Measurements from ENCODE around the gene NOP9. TPM values are rescaled to one million over a fixed set of nuclear protein-coding genes. Genes with fewer than 3 reads are reported as not detected.

Gene NOP9
- total RNA-seq, 4 donors from 2014 or later = 18.8 to 20.9 (median 19.3) TPM

- H3K36me3 ChIP-seq = peaks cover 0 to 27% (median 10%) of the 10 kb centered on the region in 4 donors
- TF ChIP-seq EP300 (IDR thresholded peaks at IDR 0.05; ENCODE audit: low read depth) (no peak), POLR2AphosphoS5 (IDR thresholded peaks at IDR 0.05) (no peak), CTCF (IDR thresholded peaks at IDR 0.05) (peak; percentile 10 to 57 (median 41)), POLR2A (IDR thresholded peaks at IDR 0.05) (no peak)
- no peak overlapping the region for H3K4me3 ChIP-seq
- in situ Hi-C loops (cut with MboI; ENCODE audit: low pct_ligation_motif_present in 1 of 4, low pct_unique_long_range_greater_than_20kb in 1 of 4, low sequenced_read_pairs in 3 of 4) = loop anchor here in 1 of 4 donors (5.0 kb wide), 1 partner anchor 55 kb away; the partner anchor contains the start of gene TINF2
- no peaks in the 10 kb centered on the region for H3K27me3 ChIP-seq
- H3K4me1 ChIP-seq = peaks cover 18 to 43% (median 24%) of the 10 kb centered on the region in 4 donors
- H3K9me3 ChIP-seq = no peaks in the 10 kb centered on the region
- intact Hi-C loops (cut with DNase I; ENCODE audit: low total_unique reads) = loop anchor here (5.0 kb wide), 1 partner anchor 160 kb away; the partner anchor contains the start of gene PSME1
- peak overlapping the region in 2 of 4 donors; percentile 15 to 21 for H3K27ac ChIP-seq
- no peak for DNase-seq
- 38 to 40% methylated on average over 5 of the region's 5 CpGs for WGBS, 2 donors (ENCODE audit: low coverage in 1 of 2)
Observed at GRCh38 chr14:24297190-24297964, 2.3 kb upstream of the NOP9 start.

GRCh38 chr14:24298892-24299254 is 777 bp upstream of the NOP9 start:
- Histone ChIP-seq H3K4me1 (peaks cover 18 to 43% (median 24%) of the 10 kb centered on the region in 4 donors), H3K36me3 (peaks cover 0 to 34% (median 15%) of the 10 kb centered on the region in 4 donors), H3K4me3 (peak overlapping the region; percentile 72 to 91 (median 79)), H3K27ac (peak overlapping the region; percentile 89 to 94 (median 92)), H3K9me3 (no peaks in the 10 kb centered on the region), H3K27me3 (no peaks in the 10 kb centered on the region)
- in situ Hi-C loops (cut with MboI; ENCODE audit: low pct_ligation_motif_present in 1 of 4, low pct_unique_long_range_greater_than_20kb in 1 of 4, low sequenced_read_pairs in 3 of 4) = loop anchor here in 1 of 4 donors (5.0 kb wide), 1 partner anchor 57 kb away; the partner anchor contains the start of gene TINF2
- no peak for DNase-seq
- intact Hi-C loops (cut with DNase I; ENCODE audit: low total_unique reads) = loop anchor here (5.0 kb wide), 1 partner anchor 162 kb away; the partner anchor contains the start of gene PSME1
- WGBS, 2 donors (ENCODE audit: low coverage in 1 of 2) = 35 to 67% methylated on average over 5 to 7 of the region's 7 CpGs
- TF ChIP-seq EP300 (IDR thresholded peaks at IDR 0.05; ENCODE audit: low read depth) = no peak
- no peak for TF ChIP-seq POLR2AphosphoS5 (IDR thresholded peaks at IDR 0.05)
- TF ChIP-seq CTCF (IDR thresholded peaks at IDR 0.05) = no peak
- no peak for TF ChIP-seq POLR2A (IDR thresholded peaks at IDR 0.05)

- WGBS, 2 donors (ENCODE audit: low coverage in 1 of 2) = 26 to 33% methylated on average over 3 to 16 of the region's 16 CpGs
- H3K36me3 ChIP-seq = peaks cover 0 to 46% (median 23%) of the 10 kb centered on the region in 4 donors
- TF ChIP-seq EP300 (IDR thresholded peaks at IDR 0.05; ENCODE audit: low read depth) = no peak
- H3K4me3 ChIP-seq = peak overlapping the region; percentile 72 to 96 (median 84)
- no peaks in the 10 kb centered on the region for H3K27me3 ChIP-seq
- intact Hi-C loops (cut with DNase I; ENCODE audit: low total_unique reads) = no loop called here
- H3K4me1 ChIP-seq = peaks cover 18 to 43% (median 24%) of the 10 kb centered on the region in 4 donors
- in situ Hi-C loops (cut with MboI; ENCODE audit: low pct_ligation_motif_present in 1 of 4, low pct_unique_long_range_greater_than_20kb in 1 of 4, low sequenced_read_pairs in 3 of 4) = no loop called here
- H3K9me3 ChIP-seq = no peaks in the 10 kb centered on the region
- H3K27ac ChIP-seq = peak overlapping the region; percentile 89 to 94 (median 92)
- DNase-seq = no peak
Observed at GRCh38 chr14:24300326-24300980, 803 bp downstream of the NOP9 start.

GRCh38 chr14:24304019-24304387 is 4.4 kb downstream of the NOP9 start:
- WGBS, 2 donors (ENCODE audit: low coverage in 1 of 2) = 95 to 98% methylated on average over 6 to 11 of the region's 11 CpGs
- no peaks in the 10 kb centered on the region for H3K9me3 ChIP-seq
- DNase-seq = no peak
- TF ChIP-seq POLR2AphosphoS5 (IDR thresholded peaks at IDR 0.05) (no peak), EP300 (IDR thresholded peaks at IDR 0.05; ENCODE audit: low read depth) (no peak), POLR2A (IDR thresholded peaks at IDR 0.05) (no peak), CTCF (IDR thresholded peaks at IDR 0.05) (no peak)
- H3K27ac ChIP-seq = no peak overlapping the region
- H3K4me3 ChIP-seq = no peak overlapping the region
- H3K27me3 ChIP-seq = no peaks in the 10 kb centered on the region
- in situ Hi-C loops (cut with MboI; ENCODE audit: low pct_ligation_motif_present in 1 of 4, low pct_unique_long_range_greater_than_20kb in 1 of 4, low sequenced_read_pairs in 3 of 4) = no loop called here
- intact Hi-C loops (cut with DNase I; ENCODE audit: low total_unique reads) = no loop called here
- peaks cover 12 to 38% (median 32%) of the 10 kb centered on the region in 4 donors for H3K4me1 ChIP-seq
- H3K36me3 ChIP-seq = peaks cover 0 to 47% (median 22%) of the 10 kb centered on the region in 4 donors

Data from transverse colon (tissue), 4 donors.